Lower leg skin (tissue), 3 donors: ENCODE measurements around the gene MEN1.

Experiments used
- POLR2A ChIP-seq, 2 donors: fragments of 450-650 bp; IDR thresholded peaks; one replicate each; pipeline ENCODE4 v1.6.1; 2016 to 2017; ENCODE audit warnings: antibody characterized with exemption in 2 of 2, mild to moderate bottlenecking in 1 of 2, moderate library complexity in 1 of 2
- TF ChIP-seq, protein P1 (sequence below), 3 donors: fragments of 450-650 bp; IDR thresholded peaks; one replicate each; pipeline ENCODE4 v1.5.1; 2016; ENCODE audit warnings: antibody characterized with exemption in 3 of 3, mild to moderate bottlenecking in 3 of 3, moderate library complexity in 2 of 3

- TF ChIP-seq, protein P1, sequence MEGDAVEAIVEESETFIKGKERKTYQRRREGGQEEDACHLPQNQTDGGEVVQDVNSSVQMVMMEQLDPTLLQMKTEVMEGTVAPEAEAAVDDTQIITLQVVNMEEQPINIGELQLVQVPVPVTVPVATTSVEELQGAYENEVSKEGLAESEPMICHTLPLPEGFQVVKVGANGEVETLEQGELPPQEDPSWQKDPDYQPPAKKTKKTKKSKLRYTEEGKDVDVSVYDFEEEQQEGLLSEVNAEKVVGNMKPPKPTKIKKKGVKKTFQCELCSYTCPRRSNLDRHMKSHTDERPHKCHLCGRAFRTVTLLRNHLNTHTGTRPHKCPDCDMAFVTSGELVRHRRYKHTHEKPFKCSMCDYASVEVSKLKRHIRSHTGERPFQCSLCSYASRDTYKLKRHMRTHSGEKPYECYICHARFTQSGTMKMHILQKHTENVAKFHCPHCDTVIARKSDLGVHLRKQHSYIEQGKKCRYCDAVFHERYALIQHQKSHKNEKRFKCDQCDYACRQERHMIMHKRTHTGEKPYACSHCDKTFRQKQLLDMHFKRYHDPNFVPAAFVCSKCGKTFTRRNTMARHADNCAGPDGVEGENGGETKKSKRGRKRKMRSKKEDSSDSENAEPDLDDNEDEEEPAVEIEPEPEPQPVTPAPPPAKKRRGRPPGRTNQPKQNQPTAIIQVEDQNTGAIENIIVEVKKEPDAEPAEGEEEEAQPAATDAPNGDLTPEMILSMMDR (IDR thresholded peaks at IDR 0.05) = no peak
- TF ChIP-seq POLR2A (IDR thresholded peaks at IDR 0.05) = no peak
Observed at GRCh38 chr11:64769283-64769682, 41.1 kb downstream of the MEN1 start.
